ENCODE results near the gene GALNT18. TPM values are rescaled to one million over a fixed set of nuclear protein-coding genes. Genes with fewer than 3 reads are reported as not detected.

The GALNT18 gene
- total RNA-seq (10 to 100 TPM in 1 of 2 donors, 1 to 10 TPM in 1; 2.1 to 11.0 TPM), polyA plus RNA-seq (1 to 10 TPM; 3.3 to 4.4 TPM)

GRCh38 chr11:11621573-11622339 lies at the start of gene GALNT18:
GALNT18 (minus strand) TSS chr11:11622005.
- H3K27ac ChIP-seq (ENCODE audit: low read depth in 1 of 2, low read length in 2 of 2): peak within 1 kb of the TSS; percentile 71 to 74
- H3K9me3 ChIP-seq (ENCODE audit: control insufficient read depth in 4 of 4, low read length in 3 of 4): no peaks in the 10 kb centered on the region
- H3K9ac ChIP-seq (ENCODE audit: low read depth in 1 of 2, low read length in 2 of 2): peak within 1 kb of the TSS in 1 of 2 donors; percentile 20
- DNase-seq (ENCODE audit: low spot score): peak; percentile 80
- H3K27me3 ChIP-seq (ENCODE audit: control insufficient read depth in 4 of 4, insufficient read depth in 4 of 4, low read length in 3 of 4): no peaks in the 10 kb centered on the region
- H3K4me3 ChIP-seq (ENCODE audit: low read depth in 1 of 3, low read length in 3 of 3): peak within 1 kb of the TSS; percentile 60 to 80 (median 73)
- H3K4me1 ChIP-seq (ENCODE audit: control insufficient read depth in 4 of 4, insufficient read depth in 4 of 4, low read length in 3 of 4): peaks cover 0 to 26% (median 16%) of the 10 kb centered on the region in 4 donors
- no peaks in the 10 kb centered on the region for H3K36me3 ChIP-seq (ENCODE audit: control insufficient read depth in 4 of 4, insufficient read depth in 3 of 4, low read depth in 1 of 4, low read length in 3 of 4)
- TF ChIP-seq RAD21 (IDR thresholded peaks at IDR 0.05): peak; percentile 47 to 62
- TF ChIP-seq GABPA (IDR thresholded peaks at IDR 0.05 in 1 of 2, conservative IDR thresholded peaks at IDR 0.05 in 1 of 2): no peak
- peak; percentile 49 for TF ChIP-seq SP1 (IDR thresholded peaks at IDR 0.05)
- TF ChIP-seq, protein P1, sequence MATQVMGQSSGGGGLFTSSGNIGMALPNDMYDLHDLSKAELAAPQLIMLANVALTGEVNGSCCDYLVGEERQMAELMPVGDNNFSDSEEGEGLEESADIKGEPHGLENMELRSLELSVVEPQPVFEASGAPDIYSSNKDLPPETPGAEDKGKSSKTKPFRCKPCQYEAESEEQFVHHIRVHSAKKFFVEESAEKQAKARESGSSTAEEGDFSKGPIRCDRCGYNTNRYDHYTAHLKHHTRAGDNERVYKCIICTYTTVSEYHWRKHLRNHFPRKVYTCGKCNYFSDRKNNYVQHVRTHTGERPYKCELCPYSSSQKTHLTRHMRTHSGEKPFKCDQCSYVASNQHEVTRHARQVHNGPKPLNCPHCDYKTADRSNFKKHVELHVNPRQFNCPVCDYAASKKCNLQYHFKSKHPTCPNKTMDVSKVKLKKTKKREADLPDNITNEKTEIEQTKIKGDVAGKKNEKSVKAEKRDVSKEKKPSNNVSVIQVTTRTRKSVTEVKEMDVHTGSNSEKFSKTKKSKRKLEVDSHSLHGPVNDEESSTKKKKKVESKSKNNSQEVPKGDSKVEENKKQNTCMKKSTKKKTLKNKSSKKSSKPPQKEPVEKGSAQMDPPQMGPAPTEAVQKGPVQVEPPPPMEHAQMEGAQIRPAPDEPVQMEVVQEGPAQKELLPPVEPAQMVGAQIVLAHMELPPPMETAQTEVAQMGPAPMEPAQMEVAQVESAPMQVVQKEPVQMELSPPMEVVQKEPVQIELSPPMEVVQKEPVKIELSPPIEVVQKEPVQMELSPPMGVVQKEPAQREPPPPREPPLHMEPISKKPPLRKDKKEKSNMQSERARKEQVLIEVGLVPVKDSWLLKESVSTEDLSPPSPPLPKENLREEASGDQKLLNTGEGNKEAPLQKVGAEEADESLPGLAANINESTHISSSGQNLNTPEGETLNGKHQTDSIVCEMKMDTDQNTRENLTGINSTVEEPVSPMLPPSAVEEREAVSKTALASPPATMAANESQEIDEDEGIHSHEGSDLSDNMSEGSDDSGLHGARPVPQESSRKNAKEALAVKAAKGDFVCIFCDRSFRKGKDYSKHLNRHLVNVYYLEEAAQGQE (IDR thresholded peaks at IDR 0.05): peak; percentile 33
- TF ChIP-seq, protein P2, sequence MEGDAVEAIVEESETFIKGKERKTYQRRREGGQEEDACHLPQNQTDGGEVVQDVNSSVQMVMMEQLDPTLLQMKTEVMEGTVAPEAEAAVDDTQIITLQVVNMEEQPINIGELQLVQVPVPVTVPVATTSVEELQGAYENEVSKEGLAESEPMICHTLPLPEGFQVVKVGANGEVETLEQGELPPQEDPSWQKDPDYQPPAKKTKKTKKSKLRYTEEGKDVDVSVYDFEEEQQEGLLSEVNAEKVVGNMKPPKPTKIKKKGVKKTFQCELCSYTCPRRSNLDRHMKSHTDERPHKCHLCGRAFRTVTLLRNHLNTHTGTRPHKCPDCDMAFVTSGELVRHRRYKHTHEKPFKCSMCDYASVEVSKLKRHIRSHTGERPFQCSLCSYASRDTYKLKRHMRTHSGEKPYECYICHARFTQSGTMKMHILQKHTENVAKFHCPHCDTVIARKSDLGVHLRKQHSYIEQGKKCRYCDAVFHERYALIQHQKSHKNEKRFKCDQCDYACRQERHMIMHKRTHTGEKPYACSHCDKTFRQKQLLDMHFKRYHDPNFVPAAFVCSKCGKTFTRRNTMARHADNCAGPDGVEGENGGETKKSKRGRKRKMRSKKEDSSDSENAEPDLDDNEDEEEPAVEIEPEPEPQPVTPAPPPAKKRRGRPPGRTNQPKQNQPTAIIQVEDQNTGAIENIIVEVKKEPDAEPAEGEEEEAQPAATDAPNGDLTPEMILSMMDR (IDR thresholded peaks at IDR 0.05; ENCODE audit: low read depth, low read length, missing input control): peak; percentile 52
- TF ChIP-seq FOXA2 (IDR thresholded peaks at IDR 0.05): no peak
- WGBS: under 1% methylated on average over 71 of the region's 71 CpGs

DNA sequence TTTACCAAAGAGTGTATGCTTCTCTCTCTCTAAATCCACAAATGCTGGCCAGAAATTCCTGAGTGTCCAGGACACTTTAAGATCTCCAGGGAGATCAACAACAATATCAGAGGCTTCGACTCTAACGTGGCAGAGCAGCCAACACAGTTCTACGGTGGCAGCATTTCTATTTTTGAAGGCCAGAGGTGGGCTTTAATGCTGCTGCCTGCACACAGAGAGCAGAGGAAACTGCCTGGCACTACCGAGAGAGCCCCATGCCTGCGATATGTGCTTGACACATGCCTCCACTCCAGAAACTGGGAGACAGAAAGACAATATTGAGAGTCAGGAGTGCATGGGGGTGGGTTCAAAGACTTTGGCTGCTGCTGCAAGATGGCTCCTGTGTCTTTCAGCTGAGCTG lies 48.8 kb upstream of the GALNT18 start:
- TF ChIP-seq YY1 (IDR thresholded peaks at IDR 0.05) (no peak), FOXA2 (IDR thresholded peaks at IDR 0.05) (no peak), RAD21 (IDR thresholded peaks at IDR 0.05) (no peak), TAF1 (conservative IDR thresholded peaks at IDR 0.05) (no peak), FOXA1 (IDR thresholded peaks at IDR 0.05) (no peak), HNF4G (IDR thresholded peaks at IDR 0.05) (no peak), GABPA (IDR thresholded peaks at IDR 0.05 in 1 of 2, conservative IDR thresholded peaks at IDR 0.05 in 1 of 2) (no peak), HNF4A (conservative IDR thresholded peaks at IDR 0.05) (no peak), EGR1 (IDR thresholded peaks at IDR 0.05; ENCODE audit: low read depth in 2 of 2) (no peak), JUND (IDR thresholded peaks at IDR 0.05) (no peak), NR2F2 (IDR thresholded peaks at IDR 0.05) (no peak)
- TF ChIP-seq, protein P3, sequence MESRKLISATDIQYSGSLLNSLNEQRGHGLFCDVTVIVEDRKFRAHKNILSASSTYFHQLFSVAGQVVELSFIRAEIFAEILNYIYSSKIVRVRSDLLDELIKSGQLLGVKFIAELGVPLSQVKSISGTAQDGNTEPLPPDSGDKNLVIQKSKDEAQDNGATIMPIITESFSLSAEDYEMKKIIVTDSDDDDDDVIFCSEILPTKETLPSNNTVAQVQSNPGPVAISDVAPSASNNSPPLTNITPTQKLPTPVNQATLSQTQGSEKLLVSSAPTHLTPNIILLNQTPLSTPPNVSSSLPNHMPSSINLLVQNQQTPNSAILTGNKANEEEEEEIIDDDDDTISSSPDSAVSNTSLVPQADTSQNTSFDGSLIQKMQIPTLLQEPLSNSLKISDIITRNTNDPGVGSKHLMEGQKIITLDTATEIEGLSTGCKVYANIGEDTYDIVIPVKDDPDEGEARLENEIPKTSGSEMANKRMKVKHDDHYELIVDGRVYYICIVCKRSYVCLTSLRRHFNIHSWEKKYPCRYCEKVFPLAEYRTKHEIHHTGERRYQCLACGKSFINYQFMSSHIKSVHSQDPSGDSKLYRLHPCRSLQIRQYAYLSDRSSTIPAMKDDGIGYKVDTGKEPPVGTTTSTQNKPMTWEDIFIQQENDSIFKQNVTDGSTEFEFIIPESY (IDR thresholded peaks at IDR 0.05): no peak
- TF ChIP-seq, protein P2 (IDR thresholded peaks at IDR 0.05; ENCODE audit: low read depth, low read length, missing input control): no peak
- 74% methylated on average over 5 of the region's 5 CpGs for WGBS
- Histone ChIP-seq H3K9me3 (ENCODE audit: control insufficient read depth in 4 of 4, low read length in 3 of 4) (no peaks in the 10 kb centered on the region), H3K9ac (ENCODE audit: low read depth in 1 of 2, low read length in 2 of 2) (no peak overlapping the region), H3K4me3 (ENCODE audit: low read depth in 1 of 3, low read length in 3 of 3) (no peak overlapping the region), H3K36me3 (ENCODE audit: control insufficient read depth in 4 of 4, insufficient read depth in 3 of 4, low read depth in 1 of 4, low read length in 3 of 4) (no peaks in the 10 kb centered on the region), H3K27ac (ENCODE audit: low read depth in 1 of 2, low read length in 2 of 2) (no peak overlapping the region), H3K4me1 (ENCODE audit: control insufficient read depth in 4 of 4, insufficient read depth in 4 of 4, low read length in 3 of 4) (no peaks in the 10 kb centered on the region), H3K27me3 (ENCODE audit: control insufficient read depth in 4 of 4, insufficient read depth in 4 of 4, low read length in 3 of 4) (peaks cover 0 to 6% (median 0%) of the 10 kb centered on the region in 4 donors)
- no peak for DNase-seq (ENCODE audit: low spot score)

Measured in liver (tissue), 9 donors.